Measurements from ENCODE around the gene MAN1C1.

DNA sequence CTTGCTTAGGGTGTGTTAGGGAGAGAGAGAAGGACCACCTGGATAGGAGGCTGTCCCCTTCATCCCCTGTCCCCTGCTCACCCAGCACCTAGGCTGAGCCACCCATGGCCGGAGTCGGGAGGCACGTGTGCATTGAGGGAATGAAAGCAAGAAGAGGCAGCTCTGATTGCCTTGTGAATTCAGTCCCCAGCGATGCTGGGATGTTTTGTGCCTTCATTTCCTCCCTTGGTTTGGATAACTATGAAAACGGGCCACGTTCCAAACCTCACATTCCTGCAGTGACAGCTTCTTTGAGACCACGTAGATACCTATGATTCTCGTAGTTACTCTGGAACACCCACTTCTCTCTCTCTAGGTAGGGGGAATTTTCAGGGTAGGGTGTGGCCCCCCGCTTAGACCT lies 67.1 kb downstream of the MAN1C1 start:
- TF ChIP-seq CTCF (conservative IDR thresholded peaks at IDR 0.05; ENCODE audit: low read depth, low read length): no peak
- no peak for TF ChIP-seq EZH2phosphoT487 (IDR thresholded peaks at IDR 0.05; ENCODE audit: borderline replicate concordance, low read length)
